Fibroblast of pulmonary artery (primary cell): ENCODE results near the gene RHBDD1.

ENCODE experiments used
- DNase-seq: peaks from one replicate; pipeline ENCODE4 v3.0.0-alpha.2; 2010; ENCODE audit warnings: low read depth
- H3K4me3 ChIP-seq: replicated peaks from 2 replicates; pipeline ENCODE4 v1.5.1; 2011; ENCODE audit warnings: low read depth, mild to moderate bottlenecking, control low read depth, low read length, moderate library complexity
- TF ChIP-seq, protein P1 (sequence below): IDR thresholded peaks from 2 replicates; pipeline ENCODE4 v1.5.1; 2011; ENCODE audit warnings: mild to moderate bottlenecking, control low read depth, low read length, inconsistent platforms; ENCODE audit errors: missing control alignments

The RHBDD1 gene

DNA sequence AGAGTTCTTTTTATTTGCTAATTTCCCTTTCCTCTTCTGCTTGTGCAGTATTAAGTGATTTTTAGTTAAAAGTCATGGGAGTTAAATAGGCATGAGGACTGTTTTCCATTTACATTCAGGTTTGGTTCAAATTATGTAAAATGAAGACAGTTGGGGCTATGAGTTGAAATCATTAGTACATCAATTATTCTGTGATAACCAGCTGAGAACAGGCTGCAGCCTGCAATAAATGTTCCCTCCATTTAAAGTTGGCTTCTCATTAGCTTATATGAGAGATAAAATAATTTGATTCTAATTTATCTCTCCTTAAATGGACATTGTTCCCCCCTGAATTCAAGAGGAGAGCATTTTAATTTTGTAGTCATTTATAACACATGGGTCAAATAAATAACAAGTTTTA, 48.3 kb downstream of the RHBDD1 start:
- DNase-seq = no peak
- TF ChIP-seq, protein P1, sequence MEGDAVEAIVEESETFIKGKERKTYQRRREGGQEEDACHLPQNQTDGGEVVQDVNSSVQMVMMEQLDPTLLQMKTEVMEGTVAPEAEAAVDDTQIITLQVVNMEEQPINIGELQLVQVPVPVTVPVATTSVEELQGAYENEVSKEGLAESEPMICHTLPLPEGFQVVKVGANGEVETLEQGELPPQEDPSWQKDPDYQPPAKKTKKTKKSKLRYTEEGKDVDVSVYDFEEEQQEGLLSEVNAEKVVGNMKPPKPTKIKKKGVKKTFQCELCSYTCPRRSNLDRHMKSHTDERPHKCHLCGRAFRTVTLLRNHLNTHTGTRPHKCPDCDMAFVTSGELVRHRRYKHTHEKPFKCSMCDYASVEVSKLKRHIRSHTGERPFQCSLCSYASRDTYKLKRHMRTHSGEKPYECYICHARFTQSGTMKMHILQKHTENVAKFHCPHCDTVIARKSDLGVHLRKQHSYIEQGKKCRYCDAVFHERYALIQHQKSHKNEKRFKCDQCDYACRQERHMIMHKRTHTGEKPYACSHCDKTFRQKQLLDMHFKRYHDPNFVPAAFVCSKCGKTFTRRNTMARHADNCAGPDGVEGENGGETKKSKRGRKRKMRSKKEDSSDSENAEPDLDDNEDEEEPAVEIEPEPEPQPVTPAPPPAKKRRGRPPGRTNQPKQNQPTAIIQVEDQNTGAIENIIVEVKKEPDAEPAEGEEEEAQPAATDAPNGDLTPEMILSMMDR = no peak
- H3K4me3 ChIP-seq = no peak overlapping the region

GRCh38 chr2:226885769-226886435, 50.0 kb downstream of the RHBDD1 start:
- DNase-seq = no peak
- no peak overlapping the region for H3K4me3 ChIP-seq
- TF ChIP-seq, protein P1 = no peak

GRCh38 chr2:226887940-226888339, 52.1 kb downstream of the RHBDD1 start:
- DNase-seq = no peak
- H3K4me3 ChIP-seq = no peak overlapping the region
- TF ChIP-seq, protein P1 = no peak

GRCh38 chr2:226888378-226888965, 52.6 kb downstream of the RHBDD1 start:
- no peak for DNase-seq
- no peak overlapping the region for H3K4me3 ChIP-seq
- TF ChIP-seq, protein P1 = no peak

DNA sequence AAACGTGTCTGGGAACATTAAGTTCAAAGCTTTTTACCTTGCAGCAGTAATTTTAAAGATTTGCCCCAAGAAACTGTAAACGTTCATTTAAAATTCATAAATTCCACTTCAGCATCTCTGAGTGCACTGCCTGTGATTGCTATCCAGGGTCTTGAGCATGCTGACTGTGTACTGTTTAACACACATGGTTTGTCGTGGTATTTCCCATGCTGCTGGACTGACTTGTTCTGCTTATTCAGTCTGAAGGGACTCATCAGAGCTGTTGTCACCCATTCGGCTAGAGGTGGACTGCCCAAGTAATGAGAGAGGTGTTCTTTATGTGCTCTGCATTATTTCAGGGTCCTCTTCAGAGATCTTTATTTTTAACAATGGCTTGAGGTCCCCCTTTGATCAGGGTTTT, 53.1 kb downstream of the RHBDD1 start:
- no peak overlapping the region for H3K4me3 ChIP-seq
- no peak for DNase-seq
- TF ChIP-seq, protein P1 = no peak

- no peak for DNase-seq
- no peak overlapping the region for H3K4me3 ChIP-seq
- TF ChIP-seq, protein P1 = no peak
Observed at GRCh38 chr2:226890286-226890685, 54.4 kb downstream of the RHBDD1 start.
